Pancreas (tissue), 10 donors: ENCODE data around the gene C19orf44. TPM values are rescaled to one million over a fixed set of nuclear protein-coding genes. Genes with fewer than 3 reads are reported as not detected.

Experiments used
- ATAC-seq, 4 donors: fragments of 200-7000 bp; cut with Tn5 transposase; one replicate each; pipeline versions ENCODE4 v1.8.0 to v1.9.1; 2020; ENCODE audit warnings: mild to moderate bottlenecking in 4 of 4, moderate library complexity in 4 of 4
- DNase-seq, 6 donors: peaks; one replicate each; pipeline ENCODE4 v3.0.0-alpha.2; 2020
- FAIRE-seq: peaks from 2 replicates; lab custom pipeline; 2012; peaks lifted over from hg19 to GRCh38; lab: Jason Lieb, UNC
- H3K27ac ChIP-seq, 4 donors: fragments of 200-600 bp; sonication (generic); 1 replicate in 3 of 4; 2 replicates in 1 of 4; pipeline versions ENCODE4 v1.5.0 to v1.8.0; 2020
- H3K27me3 ChIP-seq, 4 donors: fragments of 200-600 bp; one replicate each; pipeline ENCODE4 v1.8.0; 2021
- H3K36me3 ChIP-seq, 3 donors: fragments of 200-600 bp; sonication (generic) in 1 of 3; one replicate each; pipeline versions ENCODE4 v1.5.0 to v1.8.0; 2020 to 2021
- H3K4me1 ChIP-seq, 3 donors: fragments of 200-600 bp; one replicate each; pipeline ENCODE4 v1.8.0; 2021
- H3K4me3 ChIP-seq, 4 donors: fragments of 200-600 bp; sonication (generic) in 2 of 4; one replicate each; pipeline versions ENCODE4 v1.5.0 to v1.8.0; 2020 to 2021
- H3K9me3 ChIP-seq, 4 donors: fragments of 200-600 bp; one replicate each; pipeline ENCODE4 v1.8.0; 2021
- CTCF ChIP-seq, 4 donors: fragments of 200-600 bp; sonication (generic) in 3 of 4; IDR thresholded peaks; one replicate each; pipeline versions ENCODE4 v1.5.0 to v1.8.0; 2021; ENCODE audit warnings: antibody characterized with exemption in 4 of 4
- WGBS, 2 donors: extraction: QIAGEN DNeasy Blood & Tissue Kit; methylation state at CpG; one replicate each; pipeline ENCODE4 v1.1.7; 2013; 5-methylcytosine and 5-hydroxymethylcytosine counted together
- intact Hi-C, 3 donors: fragments of 100-400 bp; cut with DNase I; formaldehyde crosslinking; loops; one replicate each; pipeline versions ENCODE4 v1.11.1 to v1.14.2; 2022
- polyA plus RNA-seq, 2 donors: library from polyadenylated mRNA; stranded (reverse); fragments of 200-250 nt; gene quantifications; one replicate each; pipeline ENCODE4 v1.2.3, GENCODE V29; 2013
- total RNA-seq, 6 donors: library from RNA; stranded (reverse); fragmentation: NEBNext Ultra II Directional in 4 of 6; extraction: Animal tissue kit (Norgen Biotek cat#: 25700) in 4 of 6; gene quantifications; one replicate each; pipeline versions ENCODE4 v1.2.1 to v1.2.4, GENCODE V29; 2021 to 2023
- donor health status: healthy with polysubstance abuse.
- donor health status: DM: no; HTN: no; CAD: no; lungs with moderate emphysema.
- donor health status: DM: no; HTN: no; CAD: no.
- donor health status: control.
- donor health status: control.
- donor health status: Bipolar disorder and iron deficiency.
- donor health status: DM: yes; HTN: yes; CAD: no.
- donor health status: DM: no; HTN: no; CAD: no.
- donor health status: DM: no; HTN: no; CAD: no.
- donor health status: DM: yes; HTN: yes; CAD: no.

C19orf44 gene
- total and polyA plus RNA-seq, 8 donors = 1.9 to 7.4 (median 3.6) TPM

DNA sequence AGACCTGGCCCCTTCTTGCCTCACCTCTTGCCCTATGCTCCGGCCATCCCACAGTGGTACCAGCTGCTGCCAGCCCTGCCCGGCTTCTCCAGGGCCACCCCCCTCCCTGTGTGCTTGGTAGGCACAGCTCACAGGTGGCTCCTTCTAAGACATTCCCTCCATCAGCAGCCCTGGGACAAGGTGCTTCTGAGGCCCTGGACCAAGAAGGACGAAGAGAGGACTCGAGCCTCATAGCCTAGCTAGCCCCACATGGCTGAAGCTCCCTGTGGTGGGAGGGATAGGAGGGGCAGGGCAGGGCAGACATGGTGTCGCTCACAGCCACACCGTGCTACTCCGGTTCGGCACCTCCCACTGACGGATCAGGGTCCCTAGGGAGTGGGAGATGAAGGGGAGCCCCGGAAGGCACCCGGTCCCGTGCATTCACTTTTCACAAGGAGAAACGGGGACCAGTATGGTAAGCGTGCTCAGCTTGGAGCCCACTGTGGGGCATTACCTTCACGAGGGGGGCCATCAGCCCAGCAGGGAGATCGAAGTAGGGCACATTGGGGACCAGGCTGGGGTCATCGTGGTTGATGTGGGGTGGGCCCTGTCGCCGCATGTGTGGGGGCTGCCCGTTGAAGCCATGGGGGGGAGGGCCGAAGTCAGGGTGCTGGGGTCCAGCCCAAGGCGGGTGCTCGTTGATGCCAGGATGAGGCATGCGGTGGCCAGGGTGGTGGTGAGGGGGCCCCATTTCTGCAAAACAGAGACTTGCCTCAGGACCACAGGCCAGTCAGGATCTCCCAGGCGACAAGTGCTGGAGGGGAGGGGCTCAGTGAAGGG is 26.6 kb downstream of the C19orf44 start:
- intact Hi-C loops = no loop called here
- Histone ChIP-seq H3K36me3 (peaks cover 9 to 87% (median 79%) of the 10 kb centered on the region in 3 donors), H3K4me1 (no peaks in the 10 kb centered on the region), H3K9me3 (no peaks in the 10 kb centered on the region), H3K27ac (no peak overlapping the region), H3K27me3 (no peaks in the 10 kb centered on the region), H3K4me3 (no peak overlapping the region)
- FAIRE-seq (no peak), ATAC-seq (no peak), DNase-seq (peak in 1 of 6 donors; percentile 64)
- TF ChIP-seq CTCF (IDR thresholded peaks at IDR 0.05) = no peak
- WGBS, 2 donors = 93 to 95% methylated on average over 25 of the region's 25 CpGs

GRCh38 chr19:16524991-16525734 is 29.0 kb downstream of the C19orf44 start:
- H3K27me3 ChIP-seq = no peaks in the 10 kb centered on the region
- TF ChIP-seq CTCF (IDR thresholded peaks at IDR 0.05) = no peak
- intact Hi-C loops = no loop called here
- no peaks in the 10 kb centered on the region for H3K4me1 ChIP-seq
- no peak overlapping the region for H3K27ac ChIP-seq
- H3K4me3 ChIP-seq = no peak overlapping the region
- no peaks in the 10 kb centered on the region for H3K9me3 ChIP-seq
- no peak for FAIRE-seq
- peak in 1 of 4 donors; percentile 6 for ATAC-seq
- H3K36me3 ChIP-seq = peaks cover 15 to 87% (median 79%) of the 10 kb centered on the region in 3 donors
- peak in 1 of 6 donors; percentile 77 for DNase-seq
- 96 to 97% methylated on average over 45 to 54 of the region's 54 CpGs for whole genome bisulfite sequencing, 2 donors

GRCh38 chr19:16525751-16526481 is 29.7 kb downstream of the C19orf44 start:
- Histone ChIP-seq H3K9me3 (no peaks in the 10 kb centered on the region), H3K27me3 (no peaks in the 10 kb centered on the region), H3K4me3 (no peak overlapping the region), H3K4me1 (no peaks in the 10 kb centered on the region), H3K27ac (no peak overlapping the region), H3K36me3 (peaks cover 18 to 87% (median 81%) of the 10 kb centered on the region in 3 donors)
- peak in 1 of 6 donors; percentile 69 for DNase-seq
- TF ChIP-seq CTCF (IDR thresholded peaks at IDR 0.05) = no peak
- FAIRE-seq = no peak
- ATAC-seq = no peak
- intact Hi-C loops = no loop called here
- WGBS, 2 donors = 97 to 98% methylated on average over 29 of the region's 29 CpGs

- intact Hi-C loops = no loop called here
- H3K27ac ChIP-seq = no peak overlapping the region
- H3K27me3 ChIP-seq = no peaks in the 10 kb centered on the region
- ATAC-seq (no peak), FAIRE-seq (no peak), DNase-seq (no peak)
- H3K9me3 ChIP-seq = no peaks in the 10 kb centered on the region
- H3K36me3 ChIP-seq = peaks cover 19 to 89% (median 89%) of the 10 kb centered on the region in 3 donors
- H3K4me3 ChIP-seq = no peak overlapping the region
- H3K4me1 ChIP-seq = no peaks in the 10 kb centered on the region
- TF ChIP-seq CTCF (IDR thresholded peaks at IDR 0.05) = no peak
- WGBS, 2 donors = 75 to 77% methylated on average over 14 of the region's 14 CpGs
Observed at GRCh38 chr19:16527334-16527935, 31.2 kb downstream of the C19orf44 start.
